ENCODE data around the gene ANTKMT.

The ANTKMT gene

GRCh38 chr16:766008-766819 is 45.3 kb downstream of the ANTKMT start:
- DNase-seq = no peak

- no peak for DNase-seq
Measured at GRCh38 chr16:766820-767640, 46.1 kb downstream of the ANTKMT start.

DNA sequence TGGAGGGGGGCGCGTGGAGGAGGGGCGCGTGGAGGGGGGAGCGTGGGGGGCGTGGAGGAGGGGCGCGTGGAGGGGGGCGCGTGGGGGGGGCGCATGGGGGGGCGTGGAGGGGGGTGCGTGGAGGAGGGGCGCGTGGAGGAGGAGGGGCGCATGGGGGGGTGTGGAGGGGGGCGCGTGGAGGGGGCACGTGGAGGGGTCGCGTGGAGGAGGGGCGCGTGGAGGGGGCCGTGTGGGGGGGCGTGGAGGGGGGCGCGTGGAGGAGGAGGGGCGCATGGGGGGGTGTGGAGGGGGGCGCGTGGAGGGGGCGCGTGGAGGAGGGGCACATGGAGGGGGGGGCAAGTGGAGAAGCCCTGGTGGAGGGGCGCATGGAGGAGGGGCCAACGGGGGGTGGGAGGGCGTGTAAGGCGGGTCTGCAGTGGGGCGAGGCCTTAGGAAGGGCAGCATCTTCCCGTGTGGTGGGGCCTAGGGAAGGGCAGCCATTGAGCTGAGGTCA is 46.8 kb downstream of the ANTKMT start:
- no peak for DNase-seq

DNA sequence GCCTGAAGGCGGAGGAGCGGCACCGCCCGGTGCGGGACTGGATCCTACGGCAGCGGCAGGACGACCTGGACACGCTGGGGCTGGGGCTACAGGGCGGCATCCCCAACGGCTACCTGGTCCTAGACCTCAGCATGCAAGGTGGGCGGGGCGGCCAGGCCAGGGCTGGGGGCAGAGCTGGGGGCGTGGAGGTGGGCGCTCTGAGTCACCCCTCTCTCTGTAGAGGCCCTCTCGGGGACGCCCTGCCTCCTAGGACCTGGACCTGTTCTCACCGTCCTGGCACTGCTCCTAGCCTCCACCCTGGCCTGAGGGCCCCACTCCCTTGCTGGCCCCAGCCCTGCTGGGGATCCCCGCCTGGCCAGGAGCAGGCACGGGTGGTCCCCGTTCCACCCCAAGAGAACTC is 47.5 kb downstream of the ANTKMT start:
- no peak for DNase-seq

DNA sequence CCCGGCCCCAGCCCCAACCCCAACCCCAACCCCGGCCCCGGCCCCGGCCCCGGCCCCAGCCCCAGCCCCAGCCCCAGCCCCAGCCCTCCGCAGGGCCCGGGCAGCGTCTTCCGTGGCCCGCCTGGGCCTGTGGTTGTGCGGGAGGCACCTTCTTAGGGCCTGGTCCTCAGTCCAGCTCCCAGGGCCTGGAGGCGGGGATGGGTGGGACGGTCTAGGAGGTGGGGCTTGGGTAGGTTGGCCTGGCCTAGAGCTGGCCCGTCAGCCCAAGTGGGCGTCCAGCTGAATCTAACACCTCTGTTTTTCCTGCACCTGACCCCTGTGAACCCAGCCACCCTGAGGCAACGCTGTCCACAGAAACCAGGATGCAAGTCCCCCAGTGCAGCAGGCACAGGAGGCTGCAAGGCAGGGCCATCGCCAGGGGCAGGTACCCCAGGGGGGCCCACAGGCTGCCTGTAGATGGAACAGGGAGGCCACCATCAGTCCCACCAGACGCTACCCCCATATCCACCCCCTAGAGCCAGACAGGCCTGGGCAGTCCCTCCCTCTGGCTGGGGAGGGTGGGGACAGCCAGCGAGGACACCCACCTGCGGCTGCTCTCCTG is 48.3 kb downstream of the ANTKMT start:
- DNase-seq = no peak

- no peak for DNase-seq
Measured at GRCh38 chr16:769934-770333, 49.0 kb downstream of the ANTKMT start.

GRCh38 chr16:770411-770810 is 49.5 kb downstream of the ANTKMT start:
- DNase-seq = no peak
